NOMO-1 treated with DMSO at 0.1 percent for 48 hours (cell line): ENCODE data around the gene ZNF528.

Experiments
- DNase-seq: peaks from one replicate; lab custom pipeline; 2025; ENCODE audit not compliant: unreplicated experiment; lab: John Stamatoyannopoulos, UW

ZNF528 gene

GRCh38 chr19:52397310-52398080, at the start of gene ZNF528:
Gene ZNF528 (plus strand): TSS chr19:52397849. CDS start chr19:52402014, 4,165 bp downstream.
- peak; percentile 15 for DNase-seq

DNA sequence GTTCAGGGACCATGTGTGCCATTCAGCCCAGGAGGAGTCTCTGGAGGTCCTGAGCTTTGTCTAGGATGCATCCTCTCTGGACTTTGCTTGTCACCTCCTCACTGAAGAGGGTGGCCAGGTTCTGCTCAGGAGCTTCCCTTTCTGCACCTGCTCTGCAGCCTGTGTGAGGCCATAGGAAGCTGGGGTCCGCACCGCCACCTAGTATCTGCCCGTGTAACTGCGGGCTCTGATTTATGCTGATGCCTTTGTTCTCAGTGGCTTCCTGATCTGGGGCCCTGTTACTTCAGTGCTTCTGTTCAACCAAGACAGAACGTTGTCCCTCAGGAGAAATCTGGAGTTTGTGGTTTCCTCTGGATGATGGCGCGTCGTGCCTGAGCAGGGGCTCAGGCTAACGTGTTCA, 46.1 kb upstream of the ZNF528 start:
- DNase-seq: no peak

DNA sequence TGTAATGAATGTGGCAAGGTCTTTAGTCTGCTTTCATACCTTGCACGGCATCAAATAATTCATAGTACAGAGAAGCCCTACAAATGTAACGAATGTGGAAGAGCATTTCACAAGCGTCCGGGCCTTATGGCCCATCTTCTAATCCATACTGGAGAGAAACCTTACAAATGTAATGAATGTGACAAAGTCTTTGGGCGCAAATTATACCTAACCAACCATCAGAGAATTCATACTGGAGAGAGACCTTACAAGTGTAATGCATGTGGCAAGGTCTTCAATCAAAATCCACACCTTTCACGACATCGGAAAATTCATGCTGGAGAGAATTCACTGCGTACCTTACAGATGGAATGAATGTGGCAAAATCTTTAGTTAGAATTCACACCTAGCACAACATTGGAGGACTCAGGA, 31.2 kb upstream of the ZNF528 start:
- DNase-seq: no peak

- no peak for DNase-seq
Measured at GRCh38 chr19:52369559-52370340, 27.9 kb upstream of the ZNF528 start, which contains the start of gene ZNF880. Gene ZNF880 (plus strand): TSS chr19:52369923. CDS start chr19:52369966, 43 bp downstream.

DNA sequence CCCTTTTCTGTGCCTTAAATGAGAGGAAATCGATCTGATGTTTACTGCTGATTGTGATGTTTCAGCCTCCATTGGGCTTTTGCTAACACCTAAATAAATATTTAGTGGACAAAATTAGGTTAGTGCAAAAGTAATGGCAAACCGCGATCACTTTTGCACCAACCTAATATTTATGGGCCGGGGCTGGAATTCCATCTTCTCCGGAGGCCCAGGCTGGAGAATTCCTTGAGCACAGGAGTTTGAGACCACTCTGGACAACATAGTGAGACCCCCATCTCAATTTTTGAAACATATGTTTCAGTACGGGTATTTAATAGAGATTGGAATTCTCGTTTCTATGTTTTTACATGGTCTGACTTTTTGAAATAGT, 27.3 kb upstream of the ZNF528 start:
- no peak for DNase-seq

GRCh38 chr19:52391135-52391534, 6.5 kb upstream of the ZNF528 start:
- DNase-seq: no peak

DNA sequence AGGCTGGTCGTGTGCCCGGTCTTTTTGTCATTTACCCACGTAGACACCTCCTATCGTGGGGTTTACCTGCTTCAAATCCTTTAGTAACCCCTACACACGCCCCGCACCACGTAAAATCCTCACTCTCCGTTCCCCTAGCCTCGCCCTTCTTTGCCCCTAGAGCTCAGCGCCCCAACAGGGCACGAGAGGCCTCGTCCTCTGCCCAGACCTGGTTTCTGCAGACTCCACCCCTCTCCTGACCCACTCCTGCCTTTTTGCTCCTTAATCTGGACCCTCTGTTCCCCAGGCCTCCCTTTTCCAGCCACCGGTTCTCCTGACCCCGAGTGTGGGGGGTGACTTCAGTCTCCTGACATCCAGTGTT, 412 bp downstream of the ZNF528 start:
- DNase-seq: no peak

DNA sequence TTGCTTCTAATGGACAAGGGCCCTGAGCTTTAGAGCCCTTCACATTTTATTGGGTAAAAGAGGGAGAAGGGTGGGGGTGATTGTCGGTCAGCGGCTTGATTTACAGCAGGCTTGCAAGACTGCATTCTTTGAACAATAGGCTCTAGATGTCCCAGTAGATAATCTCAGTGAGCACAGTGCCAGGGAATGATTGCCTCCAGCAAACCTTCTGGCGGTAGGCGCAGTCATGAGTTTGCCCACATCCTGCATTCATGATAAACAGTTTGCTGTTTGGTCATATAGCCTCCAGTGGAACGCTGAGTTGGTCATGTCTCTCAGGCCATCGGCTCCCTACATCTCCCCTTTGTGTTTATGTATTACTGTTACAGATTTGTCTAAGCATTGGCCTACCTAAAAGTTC, 12.6 kb downstream of the ZNF528 start:
- no peak for DNase-seq

GRCh38 chr19:52415711-52416110, 18.1 kb downstream of the ZNF528 start:
- DNase-seq: no peak

DNA sequence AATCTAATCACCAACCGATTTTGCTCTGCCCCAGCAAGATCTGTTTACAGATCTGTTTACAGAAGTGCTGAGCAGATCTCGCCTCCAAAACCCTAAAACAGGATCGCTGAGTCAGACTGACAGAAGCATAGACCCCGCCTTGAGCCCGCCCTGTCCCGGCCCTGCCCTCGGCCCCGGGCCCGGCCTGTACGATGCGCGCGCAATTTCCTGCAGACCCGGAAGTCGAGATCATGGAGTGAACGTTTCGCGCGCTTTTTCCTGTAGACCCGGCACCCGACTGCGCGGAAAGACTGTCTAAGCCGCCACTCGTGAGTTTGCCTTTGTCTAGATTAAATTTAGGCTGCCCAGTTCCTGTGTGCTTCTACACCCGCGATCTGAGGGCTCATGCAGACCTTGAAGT, 31.3 kb downstream of the ZNF528 start, which contains the start of gene ZNF534:
ZNF534 (plus strand) TSS at position 212 of the 400 bp plus-strand sequence. CDS start 2,327 bp downstream, outside the sequence.
- DNase-seq: no peak

GRCh38 chr19:52442179-52442578, 44.5 kb downstream of the ZNF528 start:
- DNase-seq: no peak

DNA sequence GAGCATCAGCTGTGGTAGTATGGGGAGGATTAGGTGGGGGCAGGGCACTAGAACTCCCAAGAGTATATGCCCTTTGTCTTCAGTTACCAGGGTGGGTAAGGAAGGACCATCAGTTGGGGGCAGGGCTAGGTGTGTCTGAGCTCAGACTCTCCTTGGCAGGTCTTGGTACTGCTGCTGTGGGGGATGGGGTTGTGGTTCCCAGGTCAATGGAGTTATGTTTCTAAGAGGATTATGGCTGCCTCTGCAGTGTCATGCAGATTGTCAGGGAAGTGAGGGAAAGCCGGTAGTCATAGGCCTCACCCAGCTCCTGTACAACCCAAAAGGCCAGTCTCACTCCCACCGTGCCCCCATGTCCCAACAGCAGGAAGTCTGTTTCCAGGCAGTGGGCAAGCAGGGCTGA, 46.9 kb downstream of the ZNF528 start:
- DNase-seq: no peak

GRCh38 chr19:52451241-52451640, 53.6 kb downstream of the ZNF528 start:
- no peak for DNase-seq

DNA sequence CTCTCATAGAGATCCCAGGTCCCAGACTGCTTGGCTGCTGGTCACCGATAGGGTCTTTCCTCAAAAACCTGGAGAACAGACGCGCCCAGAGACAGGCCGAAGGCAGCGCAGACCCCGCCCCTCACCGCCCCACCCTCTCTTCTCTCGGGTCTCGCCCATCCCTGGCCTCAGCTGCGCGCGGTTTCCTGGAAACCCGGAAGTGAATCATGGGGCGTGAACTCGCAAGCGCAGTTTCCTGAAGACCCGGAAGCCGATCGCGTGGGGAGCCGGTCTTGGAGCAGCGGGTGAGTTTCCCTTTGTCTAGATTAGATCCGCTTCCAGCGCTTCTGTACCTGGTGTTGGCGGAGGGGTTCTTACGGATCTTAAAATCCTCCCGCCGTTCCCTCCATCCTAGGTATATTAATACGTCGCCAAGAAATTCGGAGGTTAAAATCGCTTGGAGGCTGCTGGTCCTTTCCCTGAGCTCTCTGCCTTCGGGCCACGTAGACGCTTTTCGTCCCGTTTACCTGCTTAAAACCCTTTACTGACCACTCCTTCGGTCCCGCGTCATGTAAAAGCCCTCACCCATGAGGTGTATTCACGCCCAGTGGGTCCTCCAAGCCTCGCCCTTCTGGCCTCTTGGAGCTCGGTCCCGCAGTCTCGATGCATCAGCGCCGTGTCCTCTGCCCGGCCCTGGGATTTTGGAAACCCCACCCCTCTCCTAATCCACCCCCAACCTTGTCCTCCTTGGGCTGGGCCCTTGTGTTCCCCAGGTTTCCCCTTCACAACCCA, 55.9 kb downstream of the ZNF528 start, which contains the start of gene ZNF578:
ZNF578 (plus strand) TSS at position 230 of the 771 bp plus-strand sequence. CDS start 48,293 bp downstream, outside the sequence.
- DNase-seq: no peak

- no peak for DNase-seq
Measured at GRCh38 chr19:52464798-52465470, 67.3 kb downstream of the ZNF528 start.
